Glomerular visceral epithelial cell (primary cell): Measurements from ENCODE around the gene MAFG.

Experiments used
- DNase-seq: peaks from one replicate; pipeline ENCODE4 v3.0.0-alpha.2; 2016; ENCODE audit errors: extremely low spot score

The MAFG gene

DNA sequence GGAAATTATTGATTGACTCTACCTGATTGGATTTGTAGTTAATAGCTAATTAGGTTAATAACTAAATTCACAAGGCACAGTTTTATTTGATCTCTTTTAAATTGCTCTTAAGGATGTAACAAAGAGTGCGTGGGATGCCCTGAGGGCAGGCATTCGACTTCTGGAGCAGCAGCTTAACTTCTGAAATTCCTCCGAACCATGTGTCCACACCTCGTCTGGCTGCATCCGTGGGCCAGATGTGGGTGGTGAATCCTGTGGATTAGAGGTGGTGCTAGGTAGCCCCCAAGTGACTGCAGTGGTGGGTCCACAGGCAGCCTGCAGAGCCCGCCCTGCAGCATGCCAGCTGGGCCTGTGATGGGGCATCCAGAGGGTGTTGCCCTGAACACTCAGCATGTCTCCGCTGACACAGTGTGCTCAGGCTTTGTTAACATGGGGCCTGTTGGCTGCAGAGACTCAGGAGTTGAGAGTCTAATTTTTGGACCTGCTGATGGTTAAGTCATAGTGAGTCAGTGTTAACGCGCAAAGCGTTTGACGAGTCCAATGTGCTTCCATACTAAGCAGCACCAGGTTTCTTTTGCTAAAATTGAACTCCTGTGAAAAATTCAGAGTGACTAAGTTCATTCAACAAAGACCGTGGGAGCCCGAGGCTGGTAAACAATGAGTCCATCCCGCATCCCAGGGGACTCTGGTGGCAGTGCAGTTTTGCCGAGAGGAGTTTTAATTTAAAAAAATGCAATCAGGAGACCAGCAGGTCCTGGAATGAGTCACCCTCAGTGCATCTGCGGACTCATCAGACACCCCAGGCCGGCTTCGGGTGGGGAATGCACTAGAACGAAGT is 29.3 kb downstream of the MAFG start:
- peak; percentile 56 for DNase-seq

DNA sequence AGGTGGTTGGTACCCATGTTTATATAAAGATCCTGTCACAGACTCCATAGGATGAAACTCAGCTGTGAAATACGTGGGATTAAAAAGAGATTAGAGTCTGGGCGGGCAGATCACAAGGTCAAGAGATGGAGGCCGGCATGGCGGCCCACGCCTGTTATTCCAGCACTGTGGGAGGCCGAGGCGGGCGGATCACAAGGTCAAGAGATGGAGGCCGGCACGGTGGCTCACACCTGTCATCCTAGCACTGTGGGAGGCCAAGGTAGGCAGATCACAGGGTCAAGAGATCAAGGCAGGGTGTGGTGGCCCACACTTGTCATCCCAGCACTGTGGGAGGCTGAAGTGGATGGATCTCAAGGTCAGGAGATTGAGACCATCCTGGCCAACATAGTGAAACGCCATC is 32.1 kb downstream of the MAFG start:
- no peak for DNase-seq

DNA sequence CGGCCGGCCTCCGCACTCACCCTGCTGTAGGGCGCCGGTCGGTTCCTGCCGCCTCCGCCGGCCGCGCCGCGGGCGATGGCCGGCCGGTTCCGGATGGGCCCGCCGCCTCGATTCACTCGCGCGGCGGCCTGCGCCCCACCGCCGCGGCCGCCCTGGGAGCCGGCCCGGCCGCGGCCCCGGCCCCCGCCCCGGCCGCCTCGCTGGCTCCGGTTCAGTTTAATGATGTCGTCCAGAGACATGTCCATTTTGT is 36.3 kb downstream of the MAFG start:
- DNase-seq, result no peak

DNA sequence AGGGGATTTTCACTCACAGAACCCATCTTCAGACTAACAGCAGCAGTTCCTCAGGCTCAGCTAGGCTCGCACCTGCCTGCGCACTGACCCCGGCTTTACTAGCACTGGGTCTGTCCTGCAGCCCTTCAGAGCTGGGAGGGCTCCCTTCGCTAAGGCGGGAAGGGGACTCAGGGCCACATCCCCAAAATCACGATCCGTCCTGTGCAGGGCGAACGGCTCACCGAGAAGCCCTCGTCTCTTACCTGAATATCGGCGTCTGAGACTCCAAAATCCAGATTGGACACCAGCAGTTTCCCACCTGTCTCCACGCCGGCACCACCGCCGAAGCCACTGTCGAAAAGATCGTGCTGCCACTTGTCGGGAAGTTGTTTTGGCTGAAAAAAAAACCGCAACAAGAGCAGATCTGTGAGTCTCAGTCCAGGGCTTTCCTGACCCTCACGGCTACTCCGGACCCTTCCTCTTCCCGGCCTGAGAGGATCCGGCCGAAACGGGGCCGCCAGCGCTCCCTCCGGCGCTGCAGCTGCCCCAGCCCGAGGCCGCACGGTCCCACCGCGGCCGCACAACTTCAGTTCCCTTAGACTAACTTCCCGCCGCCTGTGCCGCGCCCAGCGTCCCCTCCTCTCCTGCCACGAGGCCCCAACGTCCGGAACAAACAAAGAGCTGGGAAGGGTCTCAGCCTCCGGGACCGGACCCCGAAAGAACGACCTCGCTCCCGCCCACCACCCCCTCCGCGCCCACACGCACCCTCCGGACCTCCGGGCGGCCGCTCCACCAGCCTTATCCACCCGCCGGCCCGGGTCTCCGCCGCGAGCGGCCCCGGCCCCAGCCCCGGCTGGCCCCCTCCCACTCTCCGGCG is 36.9 kb downstream of the MAFG start:
- no peak for DNase-seq

DNA sequence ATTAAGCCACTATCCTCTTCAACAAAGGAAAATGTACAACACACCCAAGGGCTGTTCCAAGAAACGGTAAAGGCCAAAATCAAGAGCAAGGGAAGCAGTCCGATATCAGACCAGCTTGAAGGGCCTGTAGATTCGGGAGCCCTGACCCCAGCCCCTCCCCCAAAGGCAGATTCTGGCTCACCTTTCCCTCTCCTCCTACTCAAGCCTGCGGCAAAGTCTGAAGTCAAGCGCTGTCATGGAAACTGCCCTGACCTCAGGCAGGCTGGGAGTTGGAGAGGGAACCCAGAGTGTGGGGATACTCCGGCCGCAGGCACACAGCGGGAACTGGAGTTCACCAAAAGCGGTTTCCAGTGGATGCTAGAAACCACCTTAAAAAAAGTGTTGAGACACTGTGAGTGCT is 37.9 kb downstream of the MAFG start:
- no peak for DNase-seq

DNA sequence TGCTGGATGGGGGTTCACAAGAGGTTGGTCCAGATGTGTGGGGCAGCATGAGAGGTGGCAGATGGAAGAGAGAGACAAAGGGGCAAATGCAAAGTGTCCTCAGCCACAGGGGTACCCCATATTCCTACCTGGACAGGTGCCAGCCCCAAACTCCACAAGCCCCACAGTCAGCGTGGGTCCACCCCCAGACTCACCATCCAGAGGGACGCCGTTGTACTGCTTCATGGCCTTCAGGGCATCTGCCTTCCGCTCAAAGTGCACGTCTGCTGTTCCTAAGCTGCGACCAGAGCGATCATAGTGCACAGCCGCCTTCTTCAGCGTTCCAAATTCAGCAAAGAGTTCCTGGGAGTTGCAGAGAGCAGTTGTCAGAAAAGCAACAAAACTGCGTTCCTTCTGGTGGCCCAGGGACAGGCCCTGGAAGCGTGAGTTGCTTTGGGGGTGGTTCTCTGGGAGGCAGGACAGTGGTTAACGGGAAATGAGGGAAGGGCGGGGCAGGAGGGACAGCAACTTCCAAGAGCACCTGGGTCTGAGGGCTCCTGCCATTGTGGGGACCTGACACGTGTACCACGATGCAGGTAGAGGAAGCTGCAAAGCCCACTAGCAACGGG is 38.4 kb downstream of the MAFG start:
- no peak for DNase-seq

DNA sequence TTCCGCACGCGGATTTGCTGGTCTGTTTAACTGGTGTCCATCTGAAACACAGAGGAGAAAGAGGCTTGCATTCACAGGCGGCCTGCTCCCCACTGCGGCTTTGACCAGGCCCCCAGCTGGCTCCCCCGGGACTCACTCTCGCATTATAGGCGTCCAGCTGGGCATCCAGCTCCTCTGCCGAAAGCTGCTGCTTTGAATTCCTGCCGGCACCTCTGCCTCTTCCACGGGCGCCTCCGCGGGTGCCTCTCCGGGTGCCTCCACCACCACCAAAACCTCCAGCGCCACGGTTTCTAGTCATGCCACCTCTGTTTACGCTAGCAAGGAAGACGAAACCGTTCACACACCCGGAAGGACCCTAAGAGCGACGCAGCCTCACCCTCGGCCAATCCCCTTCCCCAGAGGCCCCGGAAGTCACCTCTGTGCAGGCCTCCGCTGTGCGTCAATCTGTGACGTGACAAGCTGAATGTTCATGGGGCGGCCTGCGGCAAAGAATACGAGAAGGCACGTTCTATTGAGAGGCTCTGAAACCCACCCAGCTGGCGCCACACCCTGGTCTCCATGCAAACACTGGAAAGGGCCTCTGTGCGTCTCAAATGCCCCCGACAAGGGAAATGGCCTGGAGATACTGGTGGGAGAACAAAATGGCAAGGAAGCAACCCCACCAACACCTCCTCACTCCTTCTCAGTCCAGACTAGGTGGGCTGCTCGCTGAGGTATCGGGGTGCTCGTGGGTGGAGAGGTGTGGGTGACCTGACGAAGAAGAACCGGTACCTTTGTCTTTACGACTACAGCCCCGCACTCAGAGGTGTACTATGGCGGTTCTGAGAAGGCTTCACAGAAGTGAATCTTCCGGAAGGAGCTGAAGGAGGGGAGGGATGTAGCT is 39.2 kb downstream of the MAFG start:
- DNase-seq, result no peak

DNA sequence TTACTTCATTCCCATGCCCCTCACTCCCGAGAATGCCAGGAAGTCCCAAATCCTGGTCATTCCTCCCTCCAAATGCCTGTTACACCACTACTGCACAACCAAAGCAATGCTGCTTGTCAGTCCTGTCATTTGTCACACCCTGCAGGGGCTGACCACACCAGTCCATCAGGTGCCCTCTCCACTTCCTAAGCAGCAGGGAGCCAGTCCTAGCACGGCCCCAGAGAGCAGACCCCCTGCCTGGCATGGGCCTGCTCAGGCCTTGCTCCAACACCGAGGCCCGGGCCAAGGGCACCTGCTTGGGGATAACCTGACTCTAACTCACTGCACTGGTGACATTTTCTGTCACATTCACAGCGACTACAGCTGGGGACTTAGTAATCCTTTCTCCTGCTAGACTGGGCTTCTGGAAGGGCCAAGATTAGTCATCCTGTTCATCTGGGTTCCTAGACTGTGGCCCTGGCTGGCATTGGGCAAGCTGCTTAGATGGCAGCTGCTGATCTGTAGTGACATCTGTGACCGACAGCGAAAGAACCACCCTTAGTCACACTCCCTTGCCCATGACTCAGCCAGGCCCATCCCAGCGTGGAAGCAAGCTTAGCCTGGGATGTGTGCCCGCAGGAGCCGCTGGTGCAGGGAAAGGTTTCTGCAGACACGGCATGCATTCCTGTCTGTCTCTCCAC is 41.5 kb downstream of the MAFG start:
- DNase-seq, result peak; percentile 95

DNA sequence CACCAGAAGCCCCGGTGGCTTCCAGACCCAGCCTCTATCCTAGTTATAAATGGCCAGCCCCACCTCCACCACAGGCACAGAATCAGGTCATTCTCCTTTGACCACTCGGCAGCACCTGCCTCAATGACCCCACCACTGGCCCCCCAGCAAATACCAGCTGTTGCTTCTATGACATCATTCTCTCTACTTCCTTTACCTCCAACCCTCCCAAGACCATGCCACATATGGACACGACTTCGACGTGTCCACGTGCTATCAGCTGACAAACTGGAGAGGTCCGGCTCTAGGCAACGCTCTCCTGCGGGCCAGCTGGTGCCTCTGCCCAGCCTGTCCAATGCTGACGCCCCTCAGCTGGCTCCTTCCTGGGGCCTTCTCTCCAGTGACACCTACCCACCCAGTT is 42.1 kb downstream of the MAFG start:
- no peak for DNase-seq

DNA sequence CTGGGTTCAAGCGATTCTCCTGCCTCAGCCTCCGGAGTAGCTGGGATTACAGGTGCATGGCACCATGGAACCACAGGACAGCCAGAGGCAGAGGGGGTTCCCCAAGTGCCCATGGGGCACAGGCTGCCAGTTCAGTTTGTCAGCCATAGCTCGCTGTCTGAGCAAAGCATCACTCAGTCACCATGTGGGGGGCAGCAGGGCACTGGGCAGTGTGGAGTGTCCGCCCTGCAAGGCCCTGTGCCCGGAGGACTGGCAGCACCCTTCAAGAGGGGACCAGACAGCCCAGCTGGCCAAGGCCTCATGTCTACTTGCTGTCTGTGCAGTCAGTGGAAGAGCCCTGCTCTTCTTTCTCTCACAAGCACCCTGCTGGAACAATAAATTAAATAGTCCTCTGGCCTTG is 42.6 kb downstream of the MAFG start:
- no peak for DNase-seq

DNA sequence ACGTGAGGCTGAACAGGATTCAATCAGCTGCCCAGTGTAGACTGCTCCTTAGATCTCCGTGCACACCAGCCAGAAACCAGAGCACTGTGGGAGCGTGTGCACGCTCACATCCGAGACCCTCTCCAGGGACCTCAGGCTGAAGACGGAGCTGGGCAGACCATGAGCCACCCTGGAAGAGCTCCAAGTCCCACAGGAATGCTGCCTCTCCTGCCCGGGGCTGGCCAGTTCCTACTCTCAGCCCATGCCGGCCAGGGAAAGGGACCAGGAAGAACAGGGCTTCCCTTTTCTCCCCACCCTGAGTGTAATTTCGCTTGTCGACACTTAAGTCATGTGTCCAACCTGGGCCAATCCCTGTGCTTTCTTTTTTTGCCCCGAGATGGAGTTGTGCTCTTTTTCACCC is 43.0 kb downstream of the MAFG start:
- DNase-seq, result no peak

DNA sequence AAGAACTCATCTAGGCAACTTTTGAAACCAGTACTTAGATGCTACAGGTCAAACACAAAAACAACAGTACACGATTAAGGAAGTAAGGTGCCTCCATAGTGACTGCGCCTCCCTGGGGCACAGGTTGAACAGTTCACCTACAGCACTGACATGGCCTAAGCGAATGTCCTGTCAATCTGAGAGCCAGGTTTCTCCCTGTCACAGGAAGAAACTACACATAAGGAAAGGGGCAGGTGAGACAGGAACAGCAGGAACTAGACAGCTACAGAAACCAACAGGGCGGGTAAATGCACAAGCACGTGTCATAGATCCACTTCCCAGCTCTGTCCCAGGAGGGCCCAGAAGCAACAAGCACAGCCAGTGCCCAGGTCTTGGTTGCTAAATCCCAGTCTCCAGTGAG is 48.4 kb downstream of the MAFG start:
- DNase-seq, result no peak

DNA sequence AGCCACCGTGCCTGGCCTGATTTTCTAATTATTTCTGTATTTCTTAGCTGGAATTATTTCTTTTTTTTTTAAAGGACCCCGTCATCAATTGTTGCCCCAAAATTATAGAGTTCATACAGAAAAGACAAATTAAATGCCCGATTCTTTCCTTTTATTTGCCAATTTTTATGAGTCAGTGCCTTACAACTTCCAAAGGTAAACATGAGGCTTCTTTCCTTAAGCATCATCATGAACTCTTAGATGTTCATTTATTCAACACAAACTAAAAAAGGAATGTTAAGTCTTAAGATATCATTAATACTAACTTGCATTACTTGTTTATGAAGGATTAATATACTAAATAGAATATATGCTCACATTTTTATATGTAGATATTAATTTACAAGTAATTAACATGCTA is 49.2 kb downstream of the MAFG start:
- DNase-seq, result no peak

DNA sequence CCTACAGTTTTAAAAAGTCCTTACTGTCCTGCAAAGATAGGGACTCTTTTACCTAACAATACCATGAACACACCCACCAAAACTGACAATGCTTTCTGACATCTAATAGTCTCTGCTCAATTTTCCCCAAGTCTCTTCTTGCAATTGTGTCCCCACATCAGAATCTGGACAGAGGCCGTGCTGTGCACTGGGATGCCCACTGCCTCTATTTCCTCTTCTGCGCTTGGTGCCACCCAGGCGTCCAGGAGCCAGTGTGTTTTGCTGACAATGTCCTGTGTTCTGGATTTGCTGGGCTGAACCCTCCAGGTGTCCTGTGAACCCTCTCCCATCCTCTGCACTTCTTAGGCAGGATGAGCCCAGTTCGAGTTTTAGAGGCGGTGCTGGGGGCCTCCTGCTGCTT is 50.0 kb downstream of the MAFG start:
- no peak for DNase-seq

DNA sequence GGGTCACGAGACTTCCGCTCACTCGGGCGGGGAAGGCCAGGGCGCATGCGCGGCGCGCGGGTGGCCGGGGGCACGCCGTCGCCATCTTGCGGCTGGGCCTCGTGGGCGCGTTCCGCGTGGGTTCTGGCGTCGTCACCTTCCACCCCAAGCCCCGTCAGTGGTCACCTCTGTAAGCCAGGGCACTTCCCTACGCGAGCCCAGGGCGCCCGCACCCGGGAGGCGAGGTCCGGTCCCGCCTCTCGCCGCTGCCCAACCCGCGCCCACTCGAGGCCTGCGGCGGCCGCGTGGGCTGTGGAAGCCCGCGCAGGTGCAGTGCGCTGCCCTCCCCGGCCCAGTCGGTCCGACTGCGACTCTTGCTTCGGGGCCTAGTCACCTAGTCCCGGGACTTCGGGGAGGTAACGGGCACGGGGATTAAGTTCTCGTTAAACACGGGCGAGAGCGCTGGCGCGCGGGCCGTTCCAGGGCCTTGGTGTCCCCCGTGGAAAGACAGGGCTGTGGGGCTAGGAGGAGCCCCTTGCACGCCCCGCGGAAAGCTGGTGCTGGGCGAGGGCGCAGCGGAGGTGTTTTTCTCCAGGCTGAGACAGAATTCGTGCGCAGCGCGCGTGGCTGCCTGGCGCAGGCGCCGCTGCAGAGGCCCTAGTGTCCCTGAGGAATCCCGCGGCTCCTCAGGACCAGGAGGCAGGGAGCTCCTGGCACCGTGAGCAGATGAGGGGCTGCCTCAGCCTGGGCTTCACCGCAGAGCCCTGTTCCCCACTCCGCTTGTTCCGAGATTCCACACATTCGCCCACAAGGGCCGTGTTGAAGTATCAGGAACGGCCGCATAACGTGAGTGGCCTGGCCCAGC is 55.9 kb downstream of the MAFG start:
- peak; percentile 92 for DNase-seq

DNA sequence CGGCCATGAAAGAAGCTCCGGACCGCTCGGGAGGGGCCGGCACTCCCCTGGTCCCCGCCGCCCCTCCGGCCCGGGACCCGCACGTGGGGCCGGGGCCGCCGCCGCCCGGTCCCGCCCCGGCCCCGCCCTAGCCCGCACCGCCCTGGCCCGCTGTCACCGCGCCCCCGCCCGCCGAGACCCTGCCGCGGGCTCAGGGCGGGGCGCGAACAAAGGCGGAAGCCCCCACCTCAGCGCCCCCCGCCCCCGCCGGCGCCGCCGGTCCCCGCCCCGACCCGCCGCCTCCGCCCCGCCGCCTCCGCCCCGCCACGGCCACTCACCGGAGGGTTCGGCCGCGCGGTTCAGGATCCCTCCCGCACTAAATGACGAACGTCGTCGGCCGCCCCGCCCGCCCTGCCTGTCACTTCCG is 56.6 kb downstream of the MAFG start, which contains the start of gene ARHGDIA:
TSS of gene ARHGDIA (minus strand) at position 357 of the 406 bp plus-strand sequence. CDS start 1,407 bp downstream, outside the sequence.
- DNase-seq, result no peak

DNA sequence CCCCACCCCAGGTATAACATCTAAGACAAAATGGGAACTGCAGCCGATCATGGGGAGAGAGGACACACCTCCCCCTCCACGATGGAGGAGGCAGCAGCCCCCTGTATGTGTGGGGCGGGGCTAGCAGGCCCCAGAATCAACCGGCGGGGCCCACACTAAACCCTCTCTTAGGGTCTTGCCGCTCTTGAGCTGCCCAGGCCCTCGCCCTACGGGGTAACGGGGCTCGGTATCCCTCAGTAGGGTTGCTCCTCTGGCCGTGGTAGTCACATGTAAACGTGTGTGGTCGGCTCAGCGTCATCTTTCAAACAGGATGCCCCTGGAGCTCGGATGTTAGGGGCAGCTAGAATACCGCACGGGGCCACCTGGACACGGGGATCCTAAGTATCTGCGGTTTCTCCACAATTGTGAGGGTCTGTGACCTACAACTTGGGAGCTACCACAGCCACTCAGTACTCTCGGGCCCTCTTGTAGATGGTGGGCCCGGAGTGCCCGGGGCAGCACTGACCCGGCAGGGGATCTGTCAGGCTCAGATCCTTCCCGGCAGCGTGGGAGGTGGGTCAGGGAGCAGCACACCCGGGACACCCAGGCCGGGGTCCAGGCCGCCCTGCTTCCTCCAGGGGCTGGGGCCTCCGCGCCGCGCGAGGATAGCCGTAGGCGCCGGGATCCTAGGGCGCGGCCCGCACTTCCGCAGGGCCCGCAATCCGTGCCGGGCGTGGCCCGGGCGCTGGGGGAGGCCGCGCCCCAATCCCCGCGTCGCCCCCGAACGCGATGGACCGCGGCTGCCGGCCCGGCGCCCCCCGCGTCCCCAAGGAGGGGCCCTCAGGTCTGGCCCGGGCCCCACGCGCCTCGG is 57.2 kb downstream of the MAFG start:
- peak; percentile 53 for DNase-seq

DNA sequence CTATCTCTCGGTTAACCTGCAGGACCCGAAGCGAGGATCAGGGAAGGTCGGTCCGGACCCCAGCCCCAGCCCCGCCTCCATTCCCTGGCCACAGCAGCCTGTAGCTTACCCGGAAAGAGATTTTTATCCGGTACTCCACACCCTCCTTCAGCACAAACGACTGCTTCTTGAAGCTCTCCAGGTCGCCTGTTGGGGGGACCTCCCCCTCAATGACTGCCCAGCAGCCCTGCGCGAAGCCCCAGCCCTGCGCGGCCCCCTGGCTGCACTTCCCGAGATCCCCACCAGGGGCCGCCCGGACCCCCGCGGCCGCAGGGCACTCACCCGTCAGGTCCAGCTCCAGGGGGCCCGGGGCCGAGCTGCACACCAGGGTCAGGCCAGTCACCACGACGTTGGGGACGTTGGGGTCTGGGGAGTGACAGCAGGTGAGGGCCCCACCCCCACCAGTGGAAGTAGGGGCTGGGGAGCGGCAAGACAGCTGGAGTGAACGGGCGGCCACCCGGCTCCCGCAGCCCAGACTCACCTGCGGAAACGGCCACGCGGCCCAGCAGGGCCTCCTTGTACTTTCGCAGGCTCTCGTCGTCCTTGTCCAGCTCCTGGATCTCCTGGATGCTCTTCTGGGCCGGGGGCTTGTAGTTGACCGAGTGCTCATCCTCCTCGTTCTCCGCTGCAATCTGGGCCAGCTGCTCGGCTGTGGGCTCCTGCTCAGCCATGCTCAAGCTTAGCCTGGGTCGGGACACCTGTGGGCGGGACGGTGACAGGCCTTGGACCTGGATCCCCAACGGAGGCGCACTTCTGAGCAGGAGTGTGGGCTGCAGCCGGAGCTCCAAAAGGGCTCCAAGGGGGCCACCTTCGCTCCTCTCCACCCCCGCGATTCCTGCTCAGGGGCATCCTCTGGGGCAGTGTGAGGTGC is 58.1 kb downstream of the MAFG start:
- DNase-seq, result peak; percentile 57
